NB4 (cell line): ENCODE data around the gene MUC5B.
"Not testable (repeated sequence)": the region's sequence is repeated elsewhere in the genome, so short reads cannot be mapped to it uniquely, and the experiment has no call there.

Experiments
- DNase-seq: peaks from one replicate; pipeline ENCODE4 v3.0.0; 2010; ENCODE audit warnings: low read depth
- H3K4me3 ChIP-seq: one replicate; pipeline ENCODE4 v1.5.1; 2011; ENCODE audit warnings: mild to moderate bottlenecking, low read depth, low read length, moderate library complexity
- MYC ChIP-seq: IDR thresholded peaks from 2 replicates; pipeline ENCODE4 v1.6.1; 2011; ENCODE audit warnings: low read depth, low read length
- POLR2A ChIP-seq: IDR thresholded peaks from 2 replicates; pipeline ENCODE4 v1.6.1; 2011; ENCODE audit warnings: mild to moderate bottlenecking; ENCODE audit not compliant: insufficient read length; ENCODE audit errors: extremely low read depth
- TF ChIP-seq, protein P1 (sequence below): IDR thresholded peaks from 2 replicates; pipeline ENCODE4 v1.6.1; 2011; ENCODE audit warnings: low read depth, low read length
- TF ChIP-seq, protein P2 (sequence below): IDR thresholded peaks from one replicate; pipeline ENCODE4 v1.5.1; 2012; ENCODE audit warnings: low read depth, low read length

Gene MUC5B

DNA sequence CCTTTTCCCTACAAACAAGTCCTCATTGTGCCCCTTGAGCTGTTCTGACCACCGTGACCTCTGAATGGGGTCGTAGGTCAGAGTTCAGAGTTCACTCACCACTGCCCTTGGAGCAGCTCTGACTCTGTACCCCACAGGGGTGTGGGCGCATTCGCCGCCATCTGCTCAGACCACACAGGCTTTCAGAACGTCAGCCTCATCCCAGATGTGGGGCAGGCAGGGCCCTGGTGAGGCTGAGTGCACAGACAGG is 14.8 kb upstream of the MUC5B start:
- no peak overlapping the region for H3K4me3 ChIP-seq
- peak; percentile 0 for DNase-seq
- no peak for TF ChIP-seq MYC
- TF ChIP-seq, protein P1, sequence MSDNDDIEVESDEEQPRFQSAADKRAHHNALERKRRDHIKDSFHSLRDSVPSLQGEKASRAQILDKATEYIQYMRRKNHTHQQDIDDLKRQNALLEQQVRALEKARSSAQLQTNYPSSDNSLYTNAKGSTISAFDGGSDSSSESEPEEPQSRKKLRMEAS: no peak
- TF ChIP-seq POLR2A: no peak
- TF ChIP-seq, protein P2, sequence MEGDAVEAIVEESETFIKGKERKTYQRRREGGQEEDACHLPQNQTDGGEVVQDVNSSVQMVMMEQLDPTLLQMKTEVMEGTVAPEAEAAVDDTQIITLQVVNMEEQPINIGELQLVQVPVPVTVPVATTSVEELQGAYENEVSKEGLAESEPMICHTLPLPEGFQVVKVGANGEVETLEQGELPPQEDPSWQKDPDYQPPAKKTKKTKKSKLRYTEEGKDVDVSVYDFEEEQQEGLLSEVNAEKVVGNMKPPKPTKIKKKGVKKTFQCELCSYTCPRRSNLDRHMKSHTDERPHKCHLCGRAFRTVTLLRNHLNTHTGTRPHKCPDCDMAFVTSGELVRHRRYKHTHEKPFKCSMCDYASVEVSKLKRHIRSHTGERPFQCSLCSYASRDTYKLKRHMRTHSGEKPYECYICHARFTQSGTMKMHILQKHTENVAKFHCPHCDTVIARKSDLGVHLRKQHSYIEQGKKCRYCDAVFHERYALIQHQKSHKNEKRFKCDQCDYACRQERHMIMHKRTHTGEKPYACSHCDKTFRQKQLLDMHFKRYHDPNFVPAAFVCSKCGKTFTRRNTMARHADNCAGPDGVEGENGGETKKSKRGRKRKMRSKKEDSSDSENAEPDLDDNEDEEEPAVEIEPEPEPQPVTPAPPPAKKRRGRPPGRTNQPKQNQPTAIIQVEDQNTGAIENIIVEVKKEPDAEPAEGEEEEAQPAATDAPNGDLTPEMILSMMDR: no peak

DNA sequence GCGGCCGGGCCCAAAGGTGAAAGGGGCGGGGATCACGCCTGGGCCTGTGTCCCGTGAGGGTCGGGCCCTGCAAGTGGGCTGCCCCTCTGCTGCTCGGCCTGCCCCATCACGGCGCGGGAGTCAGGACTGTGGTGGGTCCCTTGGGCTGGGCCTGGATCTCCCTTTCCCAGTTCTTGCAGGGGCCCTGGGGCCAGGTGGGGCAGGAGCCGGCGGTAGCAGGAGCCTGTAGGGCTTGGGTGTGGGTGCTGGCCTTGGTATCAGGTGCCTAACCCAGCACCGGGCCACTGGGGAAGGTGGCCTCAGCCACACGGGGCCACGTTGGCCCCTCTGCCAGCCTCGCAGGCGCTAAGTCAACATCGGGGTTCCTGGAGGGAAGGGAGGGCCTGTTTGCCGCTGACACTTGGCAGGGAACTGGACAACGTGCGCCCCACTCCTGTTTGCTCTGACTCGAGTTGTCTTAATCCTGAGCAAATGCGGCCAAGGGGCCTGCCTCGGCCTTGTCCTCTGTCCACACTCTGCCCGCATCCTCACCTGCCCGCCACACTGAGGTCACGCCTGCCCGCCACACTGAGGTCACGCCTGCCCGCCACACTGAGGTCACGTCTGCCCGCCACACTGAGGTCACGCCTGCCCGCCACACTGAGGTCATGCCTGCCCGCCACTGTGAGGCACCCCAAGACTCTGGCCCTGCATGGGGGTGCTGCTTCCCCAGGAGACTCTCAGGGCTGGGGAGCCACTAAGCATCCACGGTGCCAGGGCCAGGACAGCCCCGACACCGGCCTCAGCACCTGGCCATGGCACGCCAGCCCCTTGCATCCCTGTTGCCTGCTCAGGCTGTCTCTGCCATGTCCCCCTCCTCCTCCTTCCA is 14.2 kb upstream of the MUC5B start:
- no peak overlapping the region for H3K4me3 ChIP-seq
- DNase-seq: no peak
- TF ChIP-seq, protein P2: no peak
- TF ChIP-seq POLR2A (no peak), MYC (no peak)
- TF ChIP-seq, protein P1: no peak

DNA sequence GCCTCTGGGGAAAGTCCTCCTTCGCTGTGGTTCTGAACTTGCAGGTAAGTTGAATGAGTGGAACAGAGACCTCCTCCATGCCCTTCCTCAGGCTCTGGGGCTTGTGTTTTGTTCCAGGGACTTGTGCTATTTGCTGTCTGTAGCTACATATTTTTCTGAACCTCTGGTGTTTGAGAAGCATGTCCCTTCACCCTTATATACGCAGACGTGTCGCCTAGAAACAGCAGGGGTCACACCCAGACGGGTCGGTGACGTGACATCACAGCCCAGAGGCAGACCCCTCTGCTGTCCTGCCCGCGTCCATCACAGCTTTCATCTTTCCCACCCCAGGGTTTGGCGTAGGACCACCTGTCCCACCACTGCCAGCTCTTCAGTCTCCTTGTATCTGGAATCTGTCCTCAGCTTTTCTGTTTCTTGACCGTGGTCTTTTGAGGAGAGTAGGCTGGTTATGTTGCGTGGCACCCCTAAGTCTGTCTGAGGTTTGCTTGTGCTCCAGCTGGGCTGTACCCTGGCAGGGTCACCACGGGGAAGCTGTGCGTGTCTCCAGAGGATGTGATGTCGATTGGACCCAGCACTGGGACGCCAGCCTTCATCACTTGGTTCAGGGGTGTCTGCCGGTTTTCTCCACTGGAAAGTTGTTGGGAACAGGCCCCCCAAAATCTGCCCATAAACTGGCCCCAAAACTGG is 13.4 kb upstream of the MUC5B start:
- TF ChIP-seq, protein P1: no peak
- TF ChIP-seq POLR2A (no peak), MYC (no peak)
- TF ChIP-seq, protein P2: no peak
- H3K4me3 ChIP-seq: no peak overlapping the region
- no peak for DNase-seq

DNA sequence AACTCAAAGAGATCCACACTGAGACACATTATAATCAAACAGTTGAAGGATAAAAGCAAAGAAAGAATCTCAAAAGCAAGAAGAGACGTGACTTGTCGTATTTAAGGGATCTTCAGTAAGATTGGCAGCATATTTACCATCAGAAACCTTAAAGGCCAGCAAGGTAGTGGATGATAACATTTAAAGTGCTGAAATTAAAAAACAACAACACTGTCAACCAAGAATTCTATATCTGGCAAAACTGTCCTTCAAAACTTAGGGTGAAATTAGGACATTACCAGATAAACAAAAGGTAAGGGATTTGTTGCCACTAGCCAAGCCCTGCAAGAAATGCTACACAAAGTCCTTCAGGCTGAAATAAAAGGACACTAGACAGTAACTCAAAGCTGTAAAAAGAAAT is 11.0 kb upstream of the MUC5B start:
- H3K4me3 ChIP-seq: no peak overlapping the region
- DNase-seq: no peak
- TF ChIP-seq, protein P2: no peak
- TF ChIP-seq, protein P1: no peak
- TF ChIP-seq MYC: no peak
- no peak for TF ChIP-seq POLR2A

DNA sequence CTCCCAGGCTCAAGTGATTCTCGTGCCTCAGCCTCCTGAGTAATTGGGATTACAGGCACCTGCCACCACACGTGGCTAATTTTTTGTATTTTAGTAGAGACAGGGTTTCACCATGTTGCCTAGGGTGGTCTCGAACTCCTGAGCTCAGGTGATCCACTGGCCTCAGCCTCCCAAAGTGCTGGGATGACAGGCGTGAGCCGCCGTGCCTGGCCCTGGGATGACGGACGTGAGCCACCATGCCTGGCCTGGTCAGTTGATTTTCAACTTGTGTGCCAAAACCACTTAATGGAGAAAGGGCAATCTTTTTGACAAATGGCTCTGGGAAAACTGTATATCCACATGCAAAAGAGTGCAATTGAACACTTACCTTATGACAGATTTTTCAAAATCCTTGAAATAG is 7.0 kb upstream of the MUC5B start:
- not testable (repeated sequence) for H3K4me3 ChIP-seq, DNase-seq

DNA sequence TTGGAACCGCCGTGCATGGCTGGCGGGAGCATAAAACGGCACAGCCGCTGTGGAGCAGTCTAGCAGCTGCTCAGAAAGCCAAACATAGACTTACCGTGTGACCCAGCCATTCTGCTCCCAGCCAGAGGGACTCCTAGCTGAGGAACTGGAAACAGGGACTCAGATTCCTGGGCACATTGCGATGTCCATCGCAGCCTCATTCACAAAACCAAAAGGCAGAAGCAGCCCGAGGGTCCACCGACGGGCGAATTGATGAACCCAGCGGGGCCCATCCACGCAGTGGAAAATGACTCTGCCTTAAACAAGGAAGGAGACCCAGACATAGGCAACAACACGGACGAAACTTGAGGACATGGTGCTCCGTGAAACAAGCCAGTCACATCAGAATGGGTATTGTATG is 5.7 kb upstream of the MUC5B start:
- no peak for DNase-seq
- no peak overlapping the region for H3K4me3 ChIP-seq
- TF ChIP-seq, protein P2: no peak
- TF ChIP-seq, protein P1: no peak
- TF ChIP-seq POLR2A: no peak
- no peak for TF ChIP-seq MYC
